ENCODE measurements around the gene SURF1. TPM values are rescaled to one million over a fixed set of nuclear protein-coding genes. Genes with fewer than 3 reads are reported as not detected.
"Not testable (repeated sequence)": the region's sequence is repeated elsewhere in the genome, so short reads cannot be mapped to it uniquely, and the experiment has no call there.

Gene SURF1
- total RNA-seq, 4 donors from 2014 or later: 14.2 to 66.1 (median 50.2) TPM

DNA sequence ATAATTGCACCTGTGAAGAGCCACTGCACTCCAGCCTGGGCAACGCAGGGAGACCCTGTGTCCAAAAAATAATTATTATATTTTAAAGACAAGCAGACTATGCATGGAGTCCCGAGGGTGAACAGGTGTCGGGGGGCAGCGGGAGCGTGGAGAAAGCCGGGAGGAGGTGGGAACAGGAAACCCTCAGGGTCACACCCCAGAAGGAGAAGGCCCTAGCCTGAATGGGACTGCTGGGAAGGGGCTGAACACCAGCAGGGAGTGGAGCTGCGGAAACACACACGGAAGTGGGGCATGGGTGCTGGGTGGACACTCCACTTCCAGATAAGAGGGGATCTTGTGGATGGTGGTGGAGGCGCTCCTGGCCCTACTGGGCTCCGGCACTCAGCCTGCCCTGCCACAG is 33.1 kb downstream of the SURF1 start:
- in situ Hi-C loops (cut with MboI; ENCODE audit: low pct_ligation_motif_present in 1 of 4, low pct_unique_long_range_greater_than_20kb in 1 of 4, low sequenced_read_pairs in 3 of 4) (loop anchor here in 3 of 4 donors (5.0 to 10.0 kb wide), 2 partner anchors 136 to 138 kb away; no protein-coding TSS in a partner anchor), intact Hi-C loops (cut with DNase I; ENCODE audit: low total_unique reads) (no loop called here)
- TF ChIP-seq CTCF (IDR thresholded peaks at IDR 0.05) (no peak), POLR2A (IDR thresholded peaks at IDR 0.05) (no peak), POLR2AphosphoS5 (IDR thresholded peaks at IDR 0.05) (no peak), EP300 (IDR thresholded peaks at IDR 0.05; ENCODE audit: low read depth) (no peak)
- Histone ChIP-seq H3K4me3 (no peak overlapping the region), H3K27me3 (no peaks in the 10 kb centered on the region), H3K4me1 (no peaks in the 10 kb centered on the region), H3K27ac (no peak overlapping the region), H3K36me3 (no peaks in the 10 kb centered on the region), H3K9me3 (no peaks in the 10 kb centered on the region)
- no peak for DNase-seq
- WGBS, 2 donors (ENCODE audit: low coverage in 1 of 2): 92 to 95% methylated on average over 7 to 10 of the region's 10 CpGs

GRCh38 chr9:133322701-133323100 is 33.6 kb downstream of the SURF1 start:
- no peaks in the 10 kb centered on the region for H3K27me3 ChIP-seq
- 84 to 87% methylated on average over 6 to 14 of the region's 14 CpGs for WGBS, 2 donors (ENCODE audit: low coverage in 1 of 2)
- no peak for DNase-seq
- H3K27ac ChIP-seq: no peak overlapping the region
- in situ Hi-C loops (cut with MboI; ENCODE audit: low pct_ligation_motif_present in 1 of 4, low pct_unique_long_range_greater_than_20kb in 1 of 4, low sequenced_read_pairs in 3 of 4): loop anchor here in 3 of 4 donors (5.0 to 10.0 kb wide), 2 partner anchors 135 to 138 kb away; no protein-coding TSS in a partner anchor
- TF ChIP-seq CTCF (IDR thresholded peaks at IDR 0.05) (no peak), POLR2AphosphoS5 (IDR thresholded peaks at IDR 0.05) (no peak), EP300 (IDR thresholded peaks at IDR 0.05; ENCODE audit: low read depth) (no peak), POLR2A (IDR thresholded peaks at IDR 0.05) (no peak)
- intact Hi-C loops (cut with DNase I; ENCODE audit: low total_unique reads): no loop called here
- no peak overlapping the region for H3K4me3 ChIP-seq
- no peaks in the 10 kb centered on the region for H3K4me1 ChIP-seq
- no peaks in the 10 kb centered on the region for H3K36me3 ChIP-seq
- H3K9me3 ChIP-seq: no peaks in the 10 kb centered on the region

GRCh38 chr9:133321411-133321935 is 34.8 kb downstream of the SURF1 start:
- no peak for DNase-seq
- H3K27me3 ChIP-seq: no peaks in the 10 kb centered on the region
- no peak overlapping the region for H3K27ac ChIP-seq
- no peaks in the 10 kb centered on the region for H3K36me3 ChIP-seq
- in situ Hi-C loops (cut with MboI; ENCODE audit: low pct_ligation_motif_present in 1 of 4, low pct_unique_long_range_greater_than_20kb in 1 of 4, low sequenced_read_pairs in 3 of 4): loop anchor here in 3 of 4 donors (5.0 to 10.0 kb wide), 2 partner anchors 134 to 137 kb away; no protein-coding TSS in a partner anchor
- WGBS, 2 donors (ENCODE audit: low coverage in 1 of 2): 83 to 91% methylated on average over 11 to 13 of the region's 13 CpGs
- TF ChIP-seq POLR2AphosphoS5 (IDR thresholded peaks at IDR 0.05): no peak
- TF ChIP-seq CTCF (IDR thresholded peaks at IDR 0.05): no peak
- no peak for TF ChIP-seq POLR2A (IDR thresholded peaks at IDR 0.05)
- no peak for TF ChIP-seq EP300 (IDR thresholded peaks at IDR 0.05; ENCODE audit: low read depth)
- H3K4me3 ChIP-seq: no peak overlapping the region
- H3K4me1 ChIP-seq: no peaks in the 10 kb centered on the region
- H3K9me3 ChIP-seq: no peaks in the 10 kb centered on the region
- intact Hi-C loops (cut with DNase I; ENCODE audit: low total_unique reads): no loop called here

DNA sequence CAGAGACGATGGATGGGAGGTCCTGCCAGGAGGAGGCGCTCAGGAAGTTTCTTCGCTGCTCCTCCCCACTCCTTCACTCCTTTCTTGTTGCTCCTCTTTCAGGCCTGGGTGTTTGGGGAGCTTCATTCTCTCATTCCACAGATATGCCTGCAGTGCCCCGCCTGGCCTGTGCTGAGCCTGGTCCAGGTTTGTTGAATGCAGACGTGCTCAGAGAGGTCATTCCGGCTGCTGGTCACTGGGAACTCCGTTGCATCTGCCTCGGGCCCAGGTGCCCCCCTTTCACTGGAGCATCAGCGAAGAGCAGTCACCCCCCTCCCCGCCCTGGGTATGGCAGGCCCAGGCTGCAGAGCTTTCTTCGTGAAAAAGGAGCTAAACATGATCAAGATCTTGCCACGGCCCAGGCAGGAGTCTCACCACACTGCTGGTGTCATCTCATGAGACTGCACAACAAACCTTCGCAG is 35.8 kb downstream of the SURF1 start:
- in situ Hi-C loops (cut with MboI; ENCODE audit: low pct_ligation_motif_present in 1 of 4, low pct_unique_long_range_greater_than_20kb in 1 of 4, low sequenced_read_pairs in 3 of 4): loop anchor here in 3 of 4 donors (5.0 to 10.0 kb wide), 2 partner anchors 133 to 136 kb away; no protein-coding TSS in a partner anchor
- TF ChIP-seq POLR2A (IDR thresholded peaks at IDR 0.05): no peak
- TF ChIP-seq EP300 (IDR thresholded peaks at IDR 0.05; ENCODE audit: low read depth): no peak
- no peak for TF ChIP-seq CTCF (IDR thresholded peaks at IDR 0.05)
- no peak for TF ChIP-seq POLR2AphosphoS5 (IDR thresholded peaks at IDR 0.05)

DNA sequence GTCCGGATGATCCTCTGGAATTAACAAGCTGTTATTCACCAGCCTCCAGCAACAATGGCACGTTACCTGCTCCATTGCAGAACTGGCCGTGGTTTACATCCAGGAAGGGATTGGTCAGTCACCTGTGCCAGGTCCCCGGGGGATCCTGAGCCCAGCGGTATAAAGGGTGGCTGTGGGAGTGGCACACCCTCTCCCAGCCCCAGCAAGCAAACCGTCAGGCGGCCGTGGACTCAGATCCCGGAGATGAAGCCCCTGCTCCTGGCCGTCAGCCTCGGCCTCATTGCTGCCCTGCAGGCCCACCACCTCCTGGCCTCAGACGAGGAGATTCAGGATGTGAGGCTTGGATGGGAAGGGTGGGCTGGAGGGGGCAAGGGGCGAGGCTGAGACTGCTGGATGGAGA is 38.7 kb downstream of the SURF1 start:
- H3K4me1 ChIP-seq; H3K27ac ChIP-seq; H3K4me3 ChIP-seq; intact Hi-C loops (cut with DNase I; ENCODE audit: low total_unique reads); in situ Hi-C loops (cut with MboI; ENCODE audit: low pct_ligation_motif_present in 1 of 4, low pct_unique_long_range_greater_than_20kb in 1 of 4, low sequenced_read_pairs in 3 of 4); H3K9me3 ChIP-seq; DNase-seq; H3K27me3 ChIP-seq; H3K36me3 ChIP-seq: not testable (repeated sequence)
- 67% methylated on average over 7 of the region's 13 CpGs; no CpG with 5 or more reads in 1 of the 2 donors for WGBS, 2 donors (ENCODE audit: low coverage in 1 of 2)

More for the DNA sequence above, 35.8 kb downstream of the SURF1 start:
- Histone ChIP-seq H3K36me3 (no peaks in the 10 kb centered on the region), H3K27me3 (no peaks in the 10 kb centered on the region), H3K4me1 (no peaks in the 10 kb centered on the region), H3K4me3 (no peak overlapping the region), H3K27ac (no peak overlapping the region), H3K9me3 (no peaks in the 10 kb centered on the region)
- 75% methylated on average over 13 of the region's 13 CpGs; no CpG with 5 or more reads in 1 of the 2 donors for WGBS, 2 donors (ENCODE audit: low coverage in 1 of 2)
- intact Hi-C loops (cut with DNase I; ENCODE audit: low total_unique reads): no loop called here
- DNase-seq: no peak
